ENCODE data around the gene LCP2. TPM values are rescaled to one million over a fixed set of nuclear protein-coding genes. Genes with fewer than 3 reads are reported as not detected.

The LCP2 gene
- total and polyA plus RNA-seq, 2 donors (not counting 3 experiments of a cell fraction or from before 2014, with no cell fraction given) = not detected

DNA sequence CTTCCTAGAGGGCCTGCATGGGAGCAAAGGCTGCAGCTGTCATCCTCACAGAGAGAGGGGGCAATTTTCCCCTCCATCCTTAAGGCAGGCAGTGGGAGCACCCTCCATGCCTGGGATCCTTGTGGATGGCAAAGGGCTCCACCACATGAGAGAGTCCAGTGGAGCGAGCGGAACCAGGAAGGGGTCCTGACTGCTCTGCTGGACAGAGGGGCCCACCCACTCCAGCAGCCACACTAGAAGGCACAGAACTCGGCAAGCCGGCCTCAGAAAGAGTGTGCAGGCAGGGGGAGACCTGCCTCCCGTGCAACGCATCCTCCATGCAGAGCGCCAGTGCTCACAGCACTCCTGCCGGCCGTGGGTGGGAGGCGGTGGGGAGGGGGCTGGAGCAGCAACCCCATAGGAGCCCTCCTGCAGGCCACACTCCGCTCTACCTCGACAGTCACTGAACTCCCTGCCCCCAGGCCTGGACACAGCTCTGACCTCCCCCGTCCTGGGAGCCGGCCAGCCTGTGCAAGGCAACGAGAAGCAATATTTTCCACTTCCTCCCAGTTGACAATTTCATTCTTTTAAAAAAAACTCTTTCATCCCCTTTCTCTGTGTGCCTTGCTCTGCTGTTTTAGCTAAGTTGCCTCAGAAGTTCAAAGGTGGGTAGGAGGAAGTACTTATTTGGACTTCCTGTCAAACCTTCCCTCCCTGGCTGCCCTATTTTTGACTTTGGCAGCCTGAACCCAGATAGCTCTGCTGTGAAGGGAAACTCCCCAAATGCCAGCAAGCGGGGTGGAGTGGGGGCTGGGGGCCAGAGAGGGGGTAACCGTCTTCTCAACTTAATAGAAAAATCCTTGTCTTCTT is 5.3 kb upstream of the LCP2 start:
- intact Hi-C loops (cut with micrococcal nuclease) = no loop called here
- H3K9ac ChIP-seq (replicated peaks; ENCODE audit: extremely low read depth, insufficient read depth, low read length) = no peak overlapping the region
- H3K36me3 ChIP-seq (ENCODE audit: control insufficient read depth in 2 of 2, extremely low read depth in 1 of 2, insufficient read depth in 2 of 2, low read length in 2 of 2) = no peaks in the 10 kb centered on the region
- TF ChIP-seq, protein P1, sequence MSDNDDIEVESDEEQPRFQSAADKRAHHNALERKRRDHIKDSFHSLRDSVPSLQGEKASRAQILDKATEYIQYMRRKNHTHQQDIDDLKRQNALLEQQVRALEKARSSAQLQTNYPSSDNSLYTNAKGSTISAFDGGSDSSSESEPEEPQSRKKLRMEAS (IDR thresholded peaks at IDR 0.05; ENCODE audit: insufficient read depth, insufficient read length) = no peak
- no peak overlapping the region for H3K4me3 ChIP-seq (replicated peaks in 1 of 3; ENCODE audit: insufficient read depth in 1 of 3, low read depth in 1 of 3, low read length in 3 of 3)
- no peak overlapping the region for H2AFZ ChIP-seq (ENCODE audit: low read depth, low read length)
- H3K4me1 ChIP-seq (ENCODE audit: control insufficient read depth, extremely low read depth, insufficient read depth, low read length) = no peaks in the 10 kb centered on the region
- H3K9me1 ChIP-seq (replicated peaks; ENCODE audit: control insufficient read depth, extremely low read depth, insufficient read depth, low read length) = no peaks in the 10 kb centered on the region
- FAIRE-seq = no peak
- no peaks in the 10 kb centered on the region for H4K20me1 ChIP-seq (replicated peaks; ENCODE audit: control insufficient read depth, extremely low read depth, insufficient read depth, low read length)
- POLR2A ChIA-PET = no interaction called here
- BruUV-seq (replicated peaks) = no TSS peak
- H3K9me3 ChIP-seq (replicated peaks; ENCODE audit: control insufficient read depth, insufficient read depth, low read length) = no peaks in the 10 kb centered on the region
- no peak for DNase-seq (ENCODE audit: low read depth, low spot score)
- dilution Hi-C loops (cut with MboI; ENCODE audit: extremely low pct_ligation_motif_present, low sequenced_read_pairs) = no loop called here
- CTCF ChIA-PET = interaction anchor here (1.0 kb wide), 1 partner anchor 14 kb away, joined by 4 read pairs; no protein-coding TSS in a partner anchor
- H3K79me2 ChIP-seq (ENCODE audit: control insufficient read depth, insufficient read depth, low read length) = no peaks in the 10 kb centered on the region
- no peaks in the 10 kb centered on the region for H3K27me3 ChIP-seq (ENCODE audit: control insufficient read depth in 2 of 2, insufficient read depth in 2 of 2, low read length in 2 of 2)
- no peak overlapping the region for H3K4me2 ChIP-seq (ENCODE audit: insufficient read depth, low read length)
- no peak overlapping the region for H3K27ac ChIP-seq (ENCODE audit: insufficient read depth, low read depth, low read length)

DNA sequence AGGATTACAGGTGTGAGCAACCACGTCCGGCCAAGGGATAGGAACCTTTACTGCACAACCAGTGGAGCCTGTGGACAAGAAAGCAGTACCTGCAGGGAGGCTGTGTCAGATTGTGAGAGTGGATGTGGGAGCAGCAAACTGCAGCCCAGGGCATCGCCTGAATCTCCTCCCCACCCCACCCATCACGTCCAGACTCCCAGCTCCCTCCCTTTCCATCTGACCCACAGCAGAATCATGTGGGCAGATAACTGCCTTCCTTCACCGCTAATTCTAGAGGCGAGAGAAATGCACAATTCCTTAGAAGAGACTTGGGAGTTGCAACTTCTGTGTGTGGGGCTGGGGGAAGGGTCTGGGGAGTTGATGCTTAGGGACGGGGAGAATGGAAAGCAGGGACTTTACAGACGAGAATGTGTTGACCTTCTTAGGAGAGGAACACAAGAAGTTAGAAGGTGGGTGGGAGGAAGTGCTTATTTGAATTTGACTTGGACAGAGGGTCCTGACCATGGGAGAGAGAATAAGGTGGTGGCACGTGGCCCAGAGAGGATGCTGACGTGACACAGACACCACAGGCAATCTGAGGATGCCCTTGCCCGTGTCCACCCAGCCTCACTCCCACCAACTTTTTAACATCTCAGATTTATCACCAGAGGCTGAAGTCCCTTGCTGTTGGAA is 4.5 kb upstream of the LCP2 start:
- TF ChIP-seq GATA2 (IDR thresholded peaks at IDR 0.05; ENCODE audit: insufficient read depth, insufficient read length, low read depth, low read length) = no peak
- dilution Hi-C loops (cut with MboI; ENCODE audit: extremely low pct_ligation_motif_present, low sequenced_read_pairs) (no loop called here), intact Hi-C loops (cut with micrococcal nuclease) (no loop called here)
- Histone ChIP-seq H3K9ac (replicated peaks; ENCODE audit: extremely low read depth, insufficient read depth, low read length) (no peak overlapping the region), H3K4me2 (ENCODE audit: insufficient read depth, low read length) (no peak overlapping the region), H3K4me1 (ENCODE audit: control insufficient read depth, extremely low read depth, insufficient read depth, low read length) (no peaks in the 10 kb centered on the region), H3K27ac (ENCODE audit: insufficient read depth, low read depth, low read length) (no peak overlapping the region), H3K4me3 (replicated peaks in 1 of 3; ENCODE audit: insufficient read depth in 1 of 3, low read depth in 1 of 3, low read length in 3 of 3) (no peak overlapping the region), H2AFZ (ENCODE audit: low read depth, low read length) (no peak overlapping the region), H3K9me3 (replicated peaks; ENCODE audit: control insufficient read depth, insufficient read depth, low read length) (no peaks in the 10 kb centered on the region), H3K9me1 (replicated peaks; ENCODE audit: control insufficient read depth, extremely low read depth, insufficient read depth, low read length) (no peaks in the 10 kb centered on the region), H4K20me1 (replicated peaks; ENCODE audit: control insufficient read depth, extremely low read depth, insufficient read depth, low read length) (no peaks in the 10 kb centered on the region), H3K36me3 (ENCODE audit: control insufficient read depth in 2 of 2, extremely low read depth in 1 of 2, insufficient read depth in 2 of 2, low read length in 2 of 2) (no peaks in the 10 kb centered on the region), H3K79me2 (ENCODE audit: control insufficient read depth, insufficient read depth, low read length) (no peaks in the 10 kb centered on the region), H3K27me3 (ENCODE audit: control insufficient read depth in 2 of 2, insufficient read depth in 2 of 2, low read length in 2 of 2) (no peaks in the 10 kb centered on the region)
- ChIA-PET POLR2A (no interaction called here), CTCF (no interaction called here)
- no peak for FAIRE-seq
- DNase-seq (ENCODE audit: low read depth, low spot score) = no peak
- no TSS peak for BruUV-seq (replicated peaks)

All from endothelial cell of umbilical vein (primary cell).